Iris pigment epithelial cell (primary cell): ENCODE measurements around the gene RBM39.
"Not testable (repeated sequence)": the region's sequence is repeated elsewhere in the genome, so short reads cannot be mapped to it uniquely, and the experiment has no call there.

Experiments
- DNase-seq: peaks from one replicate; pipeline ENCODE4 v3.0.0-alpha.2; 2011; ENCODE audit warnings: low read depth

RBM39 gene

GRCh38 chr20:35750611-35751010 is 8.6 kb upstream of the RBM39 start:
- DNase-seq: no peak

- not testable (repeated sequence) for DNase-seq
Observed at GRCh38 chr20:35744492-35744841, 2.4 kb upstream of the RBM39 start.

- peak; percentile 51 for DNase-seq
Observed at GRCh38 chr20:35743693-35744491, 1.8 kb upstream of the RBM39 start.

- no peak for DNase-seq
Observed at GRCh38 chr20:35742741-35743523, 872 bp upstream of the RBM39 start.

GRCh38 chr20:35739294-35740163 is 2.5 kb downstream of the RBM39 start:
- peak; percentile 41 for DNase-seq

GRCh38 chr20:35738410-35739179 is 3.5 kb downstream of the RBM39 start:
- DNase-seq: no peak

- DNase-seq: no peak
Observed at GRCh38 chr20:35737865-35738333, 4.2 kb downstream of the RBM39 start.

- no peak for DNase-seq
Observed at GRCh38 chr20:35735826-35736470, 6.1 kb downstream of the RBM39 start.

GRCh38 chr20:35734777-35735649 is 7.0 kb downstream of the RBM39 start:
- no peak for DNase-seq

- DNase-seq: no peak
Observed at GRCh38 chr20:35734374-35734773, 7.7 kb downstream of the RBM39 start.

- no peak for DNase-seq
Observed at GRCh38 chr20:35732644-35732982, 9.4 kb downstream of the RBM39 start.

GRCh38 chr20:35731862-35732643 is 10.0 kb downstream of the RBM39 start:
- no peak for DNase-seq

GRCh38 chr20:35731469-35731788 is 10.6 kb downstream of the RBM39 start:
- no peak for DNase-seq

GRCh38 chr20:35730583-35731468 is 11.2 kb downstream of the RBM39 start:
- DNase-seq: no peak

GRCh38 chr20:35729836-35730582 is 12.1 kb downstream of the RBM39 start:
- no peak for DNase-seq

- no peak for DNase-seq
Observed at GRCh38 chr20:35729283-35729807, 12.7 kb downstream of the RBM39 start.
